H1 (cell line): ENCODE data around the gene PSMD3. TPM values are rescaled to one million over a fixed set of nuclear protein-coding genes. Genes with fewer than 3 reads are reported as not detected.

Source experiments
- CEBPB ChIP-seq: IDR thresholded peaks from 2 replicates; pipeline ENCODE4 v1.6.1; 2012; ENCODE audit warnings: low read depth, low read length
- CHD1 ChIP-seq: IDR thresholded peaks from 2 replicates; pipeline ENCODE4 v1.6.1; 2012; ENCODE audit warnings: low read depth, low read length, improper control_type of control experiment
- EP300 ChIP-seq, 2 experiments: IDR thresholded peaks; 1 replicate in 1 of 2; 2 replicates in 1 of 2; pipeline ENCODE4 v1.6.1; 2011 to 2012; ENCODE audit warnings: low read depth in 2 of 2, low read length in 2 of 2, mild to moderate bottlenecking in 2 of 2, borderline replicate concordance in 1 of 2, inconsistent platforms in 1 of 2, moderate library complexity in 1 of 2
- TAF1 ChIP-seq: IDR thresholded peaks from 2 replicates; pipeline ENCODE4 v1.6.1; 2011; ENCODE audit warnings: mild to moderate bottlenecking, low read depth, low read length
- TBP ChIP-seq: IDR thresholded peaks from 2 replicates; pipeline ENCODE4 v1.6.1; 2011; ENCODE audit warnings: low read depth, low read length, improper control_type of control experiment
- TEAD4 ChIP-seq: IDR thresholded peaks from 2 replicates; pipeline ENCODE4 v1.6.1; 2012; ENCODE audit warnings: low read depth, low read length, inconsistent platforms, mixed read lengths
- polyA plus RNA-seq, 7 experiments: library from polyadenylated mRNA; depleted of rRNA in 3 of 7; stranded (reverse) in 5 of 7; unstranded in 2 of 7; fragments of >200 nt in 5 of 7; fragments of 200-250 nt in 2 of 7; gene quantifications; 1 replicate in 5 of 7; 2 replicates in 1 of 7; 4 replicates in 1 of 7; pipeline versions ENCODE4 v1.2.1 to v1.2.3, GENCODE V29; 2011 to 2013; ENCODE audit warnings: missing spikeins in 2 of 7, mixed read lengths in 2 of 7
- total RNA-seq: library from RNA; stranded (reverse); fragmentation: NEBNext Ultra II Directional; extraction: Animal tissue kit (Norgen Biotek cat#: 25700); gene quantifications from 2 replicates; pipeline ENCODE4 v1.2.1, GENCODE V29; 2021

The PSMD3 gene
- total and polyA plus RNA-seq, 2 of the 8 experiments (the other 6 are each of a cell fraction or from before 2014, with no cell fraction given) = 151 to 198 TPM

GRCh38 chr17:39950871-39951348 lies 29.7 kb upstream of the PSMD3 start (continued):
- TF ChIP-seq EP300 (IDR thresholded peaks at IDR 0.05; ENCODE audit: borderline replicate concordance in 1 of 2, low read depth in 2 of 2, low read length in 2 of 2) (no peak), TEAD4 (no peak), CHD1 (no peak), CEBPB (no peak), TAF1 (no peak), TBP (no peak)
